Mucosa of rectum (tissue), 2 donors: ENCODE data around the gene CEP170.
"Not testable (repeated sequence)": the region's sequence is repeated elsewhere in the genome, so short reads cannot be mapped to it uniquely, and the experiment has no call there.

Experiments used
- H3K27ac ChIP-seq, 2 donors: one replicate each; pipeline ENCODE4 v1.7.0; 2013; ENCODE audit warnings: inconsistent platforms in 2 of 2, low read depth in 2 of 2, low read length in 2 of 2
- H3K27me3 ChIP-seq, 2 donors: one replicate each; pipeline ENCODE4 v1.7.0; 2013; ENCODE audit warnings: low read length in 2 of 2; ENCODE audit not compliant: control insufficient read depth in 2 of 2, insufficient read depth in 2 of 2
- H3K36me3 ChIP-seq, 2 donors: one replicate each; pipeline ENCODE4 v1.7.0; 2013; ENCODE audit warnings: low read length in 2 of 2; ENCODE audit not compliant: control insufficient read depth in 2 of 2, insufficient read depth in 2 of 2
- H3K4me1 ChIP-seq, 2 donors: one replicate each; pipeline ENCODE4 v1.7.0; 2013; ENCODE audit warnings: low read length in 2 of 2, mild to moderate bottlenecking in 1 of 2; ENCODE audit not compliant: control insufficient read depth in 2 of 2, insufficient read depth in 2 of 2
- H3K4me3 ChIP-seq, 2 donors: one replicate each; pipeline ENCODE4 v1.7.0; 2013; ENCODE audit warnings: low read length in 2 of 2
- H3K9ac ChIP-seq, 2 donors: one replicate each; pipeline ENCODE4 v1.7.0; 2013; ENCODE audit warnings: low read length in 2 of 2, low read depth in 1 of 2, mild to moderate bottlenecking in 1 of 2
- H3K9me3 ChIP-seq, 2 donors: one replicate each; pipeline ENCODE4 v1.7.0; 2013; ENCODE audit warnings: low read length in 2 of 2; ENCODE audit not compliant: control insufficient read depth in 2 of 2
- donor health status: healthy.
- donor health status: Normal muscosa, but diverticular disease.

Gene CEP170

DNA sequence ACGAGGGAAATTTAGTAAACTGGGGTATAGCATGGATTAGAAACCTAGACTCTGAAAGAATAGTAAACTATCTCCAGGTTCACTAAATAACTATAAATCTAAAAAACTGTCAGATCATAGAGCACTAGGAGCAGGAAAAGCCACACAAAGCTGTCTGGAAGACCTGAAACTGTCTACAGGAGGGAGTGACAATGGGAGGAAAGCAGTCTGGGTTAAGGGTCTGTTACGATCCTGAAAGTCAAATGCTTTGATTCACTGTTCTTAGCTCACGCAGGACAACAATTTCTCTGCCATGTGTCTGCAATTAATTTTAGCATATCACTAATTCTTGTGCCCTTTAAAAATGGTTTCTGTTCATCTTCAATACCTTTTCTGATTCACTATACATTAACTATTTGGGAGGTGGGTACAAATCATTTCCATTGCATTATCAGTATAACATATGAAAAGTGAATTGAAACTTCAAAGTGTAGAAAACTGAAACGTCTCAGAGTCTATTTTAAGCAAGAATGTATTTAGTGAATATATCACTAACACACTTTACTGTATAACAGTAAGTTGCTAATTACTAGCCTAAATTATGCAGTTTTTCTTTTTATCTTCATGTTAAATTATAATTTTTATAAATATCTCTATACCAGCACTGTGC lies 18.4 kb downstream of the CEP170 start:
- H3K9ac ChIP-seq, result no peak overlapping the region
- H3K27ac ChIP-seq, result no peak overlapping the region
- H3K9me3 ChIP-seq, result peaks cover 0 to 1% of the 10 kb centered on the region in 2 donors
- H3K4me3 ChIP-seq, result no peak overlapping the region
- no peaks in the 10 kb centered on the region for H3K27me3 ChIP-seq
- no peaks in the 10 kb centered on the region for H3K36me3 ChIP-seq
- no peaks in the 10 kb centered on the region for H3K4me1 ChIP-seq

DNA sequence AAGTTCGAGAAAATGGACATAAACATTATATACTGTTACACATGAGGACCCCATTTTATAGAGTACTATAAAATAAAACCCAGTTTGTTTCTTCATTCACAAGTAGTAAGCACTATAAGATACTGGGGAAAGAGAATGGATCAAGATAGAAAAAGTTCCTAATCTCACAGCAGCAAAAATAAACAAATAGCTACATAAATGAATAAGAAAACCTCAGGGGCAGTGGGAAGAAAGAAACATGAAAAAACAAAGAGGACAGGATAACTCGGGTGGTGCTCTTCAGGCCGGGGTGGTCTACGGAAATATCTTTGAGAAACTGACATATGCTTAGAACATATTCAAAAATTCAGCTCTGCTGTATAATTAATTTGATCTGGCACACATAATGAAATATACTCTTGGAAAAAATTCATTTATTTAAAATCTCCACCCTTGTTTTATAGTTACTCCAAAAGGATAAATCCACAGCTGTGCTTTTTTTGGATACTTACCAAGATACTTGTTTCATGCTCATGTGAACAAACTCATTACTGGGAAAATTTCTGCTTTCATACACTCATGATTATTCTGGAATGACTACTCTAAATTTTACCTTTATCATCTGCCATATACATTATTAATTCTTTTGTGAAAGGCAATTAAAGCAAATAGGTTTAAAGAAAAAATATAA lies 20.0 kb downstream of the CEP170 start:
- Histone ChIP-seq H3K9ac (no peak overlapping the region), H3K4me1 (no peaks in the 10 kb centered on the region), H3K9me3 (peaks cover 3 to 10% of the 10 kb centered on the region in 2 donors), H3K27ac (no peak overlapping the region), H3K27me3 (no peaks in the 10 kb centered on the region), H3K4me3 (no peak overlapping the region), H3K36me3 (no peaks in the 10 kb centered on the region)

DNA sequence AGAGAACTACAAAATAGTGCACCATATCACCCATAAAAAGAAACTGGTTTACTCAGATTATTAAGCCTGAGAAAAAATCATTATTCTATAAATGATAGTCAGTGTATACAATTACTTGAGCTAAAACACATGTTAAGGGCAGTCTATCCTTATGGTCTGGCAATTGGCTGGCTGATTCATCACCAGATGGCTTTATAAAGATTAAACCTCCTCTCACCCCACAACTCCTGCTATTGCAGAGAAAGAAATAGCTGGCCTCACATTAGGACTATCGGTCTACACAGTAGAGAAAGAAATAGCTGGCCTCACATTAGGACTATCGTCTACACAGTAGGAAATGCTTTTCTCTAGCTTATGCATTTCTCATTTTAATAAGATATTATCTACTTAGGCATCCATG lies 21.2 kb downstream of the CEP170 start:
- Histone ChIP-seq H3K27me3 (no peaks in the 10 kb centered on the region), H3K4me3 (no peak overlapping the region), H3K27ac (no peak overlapping the region), H3K9me3 (peaks cover 3 to 14% of the 10 kb centered on the region in 2 donors), H3K4me1 (no peaks in the 10 kb centered on the region), H3K9ac (no peak overlapping the region), H3K36me3 (no peaks in the 10 kb centered on the region)

DNA sequence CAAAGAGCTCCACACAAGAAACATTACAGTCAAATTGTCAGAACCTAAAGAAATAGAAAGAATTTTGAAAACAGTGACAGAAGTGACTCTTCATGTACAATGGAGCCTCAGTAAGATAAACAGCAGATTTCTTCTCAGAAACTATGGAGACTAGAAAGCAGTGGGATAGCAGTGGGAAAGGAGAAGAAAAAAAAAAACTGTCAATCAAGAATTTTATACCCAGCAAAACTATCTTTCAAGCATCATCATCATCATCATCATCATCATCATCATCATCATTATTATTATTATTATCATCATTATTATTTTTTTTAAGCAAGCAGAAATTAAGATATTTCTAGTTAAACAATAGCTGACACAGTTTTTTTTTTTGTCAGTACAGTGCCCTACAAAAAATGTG lies 24.2 kb downstream of the CEP170 start:
- no peaks in the 10 kb centered on the region for H3K27me3 ChIP-seq
- no peak overlapping the region for H3K9ac ChIP-seq
- peaks cover 3 to 14% of the 10 kb centered on the region in 2 donors for H3K9me3 ChIP-seq
- H3K4me1 ChIP-seq, result no peaks in the 10 kb centered on the region
- no peak overlapping the region for H3K27ac ChIP-seq
- H3K4me3 ChIP-seq, result no peak overlapping the region
- H3K36me3 ChIP-seq, result no peaks in the 10 kb centered on the region

DNA sequence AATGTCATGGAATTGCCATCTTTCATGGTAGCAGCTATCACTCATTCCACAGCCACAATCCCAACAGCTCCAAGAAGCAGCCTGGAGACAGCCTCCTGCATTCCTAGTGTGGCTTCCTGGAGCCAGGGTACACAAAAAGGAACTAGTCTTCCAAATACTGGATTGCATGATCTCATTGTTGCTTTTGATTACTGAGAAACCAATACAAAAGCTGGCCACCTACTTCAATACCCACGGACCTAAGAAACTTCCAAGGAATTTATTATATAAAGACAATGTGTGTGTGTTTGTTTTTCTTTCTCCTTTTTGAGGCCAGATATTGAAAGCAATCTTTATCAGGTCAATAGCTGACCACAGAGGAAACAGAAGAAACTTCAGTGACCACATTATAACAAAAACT lies 25.6 kb downstream of the CEP170 start:
- Histone ChIP-seq H3K9ac (no peak overlapping the region), H3K4me1 (no peaks in the 10 kb centered on the region), H3K4me3 (no peak overlapping the region), H3K27me3 (no peaks in the 10 kb centered on the region), H3K36me3 (no peaks in the 10 kb centered on the region), H3K9me3 (peaks cover 3 to 14% of the 10 kb centered on the region in 2 donors), H3K27ac (no peak overlapping the region)

DNA sequence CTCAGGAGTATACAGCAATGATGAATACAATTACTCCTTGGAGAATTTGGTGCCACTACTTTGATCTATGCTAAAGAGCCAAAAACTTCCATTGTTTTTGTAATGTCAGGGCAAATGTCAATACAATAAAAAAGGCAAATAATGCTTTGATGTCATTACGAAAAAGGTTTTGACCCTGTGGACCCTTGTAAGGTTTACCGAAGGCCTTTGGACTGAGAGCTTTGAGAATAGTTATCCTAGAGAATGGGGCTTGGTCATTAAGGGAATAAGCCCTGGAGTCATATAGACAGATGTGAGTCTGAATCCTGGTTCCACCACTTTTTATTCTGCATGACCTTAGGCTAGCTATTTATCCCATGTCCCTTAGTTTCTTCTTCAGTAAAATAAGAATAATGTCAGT lies 27.5 kb downstream of the CEP170 start:
- Histone ChIP-seq H3K36me3 (no peaks in the 10 kb centered on the region), H3K9me3 (peaks cover 3 to 14% of the 10 kb centered on the region in 2 donors), H3K4me1 (no peaks in the 10 kb centered on the region), H3K27ac (no peak overlapping the region), H3K27me3 (no peaks in the 10 kb centered on the region), H3K4me3 (no peak overlapping the region), H3K9ac (no peak overlapping the region)

DNA sequence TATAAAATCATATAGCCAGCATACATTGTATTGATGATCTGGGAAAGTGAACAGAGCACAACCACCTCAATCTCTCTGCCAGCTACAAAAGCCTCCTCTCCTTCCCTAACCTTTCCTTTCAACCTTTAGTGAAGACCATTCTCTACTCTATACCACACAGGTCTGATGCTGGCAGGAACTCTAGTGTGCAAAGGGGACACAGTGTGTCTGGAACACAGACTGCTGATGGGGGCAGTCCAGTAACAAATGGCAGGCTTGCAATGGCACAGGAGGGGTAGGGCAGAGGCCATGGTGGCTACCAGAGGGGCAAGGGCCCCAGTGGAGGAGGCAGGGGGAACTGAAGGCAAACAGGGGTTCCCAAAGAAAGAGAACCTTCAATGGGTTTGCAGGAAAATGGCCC lies 37.0 kb downstream of the CEP170 start:
- Histone ChIP-seq H3K27ac (no peak overlapping the region), H3K9me3 (no peaks in the 10 kb centered on the region), H3K9ac (no peak overlapping the region), H3K36me3 (peaks cover 3 to 14% of the 10 kb centered on the region in 2 donors), H3K4me1 (no peaks in the 10 kb centered on the region), H3K4me3 (no peak overlapping the region), H3K27me3 (no peaks in the 10 kb centered on the region)

DNA sequence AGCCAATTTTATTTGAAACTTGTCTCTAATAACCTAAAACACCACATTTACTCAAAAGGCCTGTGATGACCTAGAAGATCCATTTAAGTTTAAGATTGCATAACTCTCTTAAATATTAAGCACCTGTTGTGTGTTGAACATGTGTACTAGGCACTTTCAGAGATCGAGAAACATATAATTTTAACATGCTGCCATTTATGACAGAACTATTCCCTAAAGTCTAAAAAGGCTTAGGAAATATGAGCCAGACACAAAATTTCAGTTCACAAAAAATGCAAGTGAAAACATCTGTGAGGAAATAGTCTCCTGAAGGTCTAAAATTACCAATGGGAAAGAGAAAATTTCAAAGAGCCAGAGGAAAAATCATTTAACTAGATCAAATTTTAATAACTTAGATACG lies 37.7 kb downstream of the CEP170 start:
- H3K4me3 ChIP-seq, result no peak overlapping the region
- peaks cover 3 to 14% of the 10 kb centered on the region in 2 donors for H3K36me3 ChIP-seq
- no peaks in the 10 kb centered on the region for H3K27me3 ChIP-seq
- H3K9ac ChIP-seq, result no peak overlapping the region
- H3K4me1 ChIP-seq, result no peaks in the 10 kb centered on the region
- no peak overlapping the region for H3K27ac ChIP-seq
- H3K9me3 ChIP-seq, result no peaks in the 10 kb centered on the region

DNA sequence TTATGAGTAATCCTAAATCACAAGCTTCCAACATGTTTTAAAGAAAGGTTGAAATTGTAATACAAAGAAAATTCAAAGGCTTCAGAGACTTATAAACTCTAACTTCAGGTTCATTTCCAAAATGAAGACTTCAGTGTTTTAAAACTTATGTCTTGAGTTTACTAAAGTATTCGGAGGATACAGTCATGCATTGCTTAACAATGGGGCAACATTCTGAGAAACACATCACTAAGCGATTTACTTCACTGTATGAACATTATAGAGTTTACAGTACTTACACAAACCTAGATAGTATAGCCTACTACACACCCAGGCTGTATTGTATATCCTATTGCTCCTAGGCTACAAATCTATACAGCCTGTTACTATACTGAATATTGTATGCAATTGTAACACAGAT lies 38.3 kb downstream of the CEP170 start:
- H3K9me3 ChIP-seq, result no peaks in the 10 kb centered on the region
- no peaks in the 10 kb centered on the region for H3K27me3 ChIP-seq
- H3K27ac ChIP-seq, result no peak overlapping the region
- H3K4me3 ChIP-seq, result no peak overlapping the region
- H3K9ac ChIP-seq, result no peak overlapping the region
- no peaks in the 10 kb centered on the region for H3K4me1 ChIP-seq
- peaks cover 3 to 14% of the 10 kb centered on the region in 2 donors for H3K36me3 ChIP-seq

DNA sequence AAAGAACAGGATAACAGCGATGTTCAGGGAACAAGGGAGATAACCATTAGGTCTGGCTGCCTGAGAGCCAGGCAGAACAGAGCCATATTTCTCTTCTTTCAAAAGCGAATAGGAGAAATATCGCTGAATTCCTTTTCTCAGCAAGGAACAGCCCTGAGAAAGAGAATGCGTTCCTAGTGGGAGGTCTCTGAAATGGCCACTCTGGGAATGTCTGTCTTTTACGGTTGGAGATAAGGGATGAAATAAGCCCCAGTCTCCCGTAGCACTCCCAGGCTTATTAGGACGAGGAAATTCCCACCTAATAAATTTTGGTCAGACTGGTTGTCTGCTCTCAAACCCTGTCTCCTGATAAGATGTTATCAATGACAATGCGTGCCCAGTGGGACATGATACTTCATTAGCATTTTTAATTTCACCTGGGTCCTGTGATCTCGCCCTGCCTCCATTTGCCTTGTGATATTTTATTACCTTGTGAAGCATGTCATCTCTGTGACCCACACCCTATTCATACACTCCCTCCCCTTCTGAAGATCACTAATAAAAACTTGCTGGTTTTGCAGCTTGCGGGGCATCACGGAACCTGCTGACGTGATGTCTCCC lies 39.7 kb downstream of the CEP170 start:
- H3K9ac ChIP-seq, H3K27me3 ChIP-seq, H3K4me3 ChIP-seq, H3K27ac ChIP-seq, H3K36me3 ChIP-seq, H3K4me1 ChIP-seq, H3K9me3 ChIP-seq: not testable (repeated sequence)
